GM18951 (cell line): Measurements from ENCODE around the gene SYT9.
A peak's percentile ranks its signal among the peaks of the same experiment; 100 is the strongest.
"Not testable (repeated sequence)": the region's sequence is repeated elsewhere in the genome, so short reads cannot be mapped to it uniquely, and the experiment has no call there.

Experiments
- POLR2A ChIP-seq: IDR thresholded peaks from 4 replicates; pipeline ENCODE4 v1.6.1; 2011; ENCODE audit warnings: mild to moderate bottlenecking; ENCODE audit not compliant: insufficient read length, insufficient read depth; ENCODE audit errors: extremely low read depth
- in situ Hi-C: fragments of 300-500 bp; cut with MboI; formaldehyde crosslinking; loops from one replicate; pipeline ENCODE4 v1.12.0; 2022; ENCODE audit warnings: low sequenced_read_pairs, mixed read lengths, inconsistent platforms; ENCODE audit not compliant: unreplicated experiment

Gene SYT9

GRCh38 chr11:7513234-7514098 is 261.8 kb downstream of the SYT9 start, which contains the start of gene PPFIBP2:
TSS of gene PPFIBP2 (plus strand) at chr11:7513999. CDS start at chr11:7549476, 35,477 bp downstream.
- in situ Hi-C loops = no loop called here
- TF ChIP-seq POLR2A = peak; percentile 84

- in situ Hi-C loops = no loop called here
- no peak for TF ChIP-seq POLR2A
These were observed 262.4 kb downstream of the SYT9 start for GRCh38 chr11:7514099-7514591.

- in situ Hi-C loops = no loop called here
- no peak for TF ChIP-seq POLR2A
These were observed 263.8 kb downstream of the SYT9 start for GRCh38 chr11:7515447-7515886.

GRCh38 chr11:7516475-7516874 is 264.8 kb downstream of the SYT9 start:
- in situ Hi-C loops = no loop called here
- TF ChIP-seq POLR2A = no peak

GRCh38 chr11:7517743-7518142 is 266.0 kb downstream of the SYT9 start:
- in situ Hi-C loops = not testable (repeated sequence)
